Keratinocyte (primary cell): ENCODE measurements around the gene SESN2.

Experiments
- EZH2 ChIP-seq: IDR thresholded peaks from one replicate; pipeline ENCODE4 v1.6.1; 2012; ENCODE audit warnings: inconsistent platforms, mild to moderate bottlenecking, low read length, moderate library complexity
- TF ChIP-seq, protein P1 (sequence below), 3 experiments: IDR thresholded peaks in 1 of 3; conservative IDR thresholded peaks in 1 of 3; optimal IDR thresholded peaks in 1 of 3; 2 replicates in 2 of 3; 3 replicates in 1 of 3; pipeline versions ENCODE3 to v1.5.1; 2011; ENCODE audit warnings: low read length in 3 of 3, mild to moderate bottlenecking in 3 of 3, moderate library complexity in 2 of 3, control low read depth in 1 of 3, inconsistent platforms in 1 of 3; ENCODE audit not compliant: insufficient read depth in 2 of 3; ENCODE audit errors: extremely low read depth in 1 of 3

DNA sequence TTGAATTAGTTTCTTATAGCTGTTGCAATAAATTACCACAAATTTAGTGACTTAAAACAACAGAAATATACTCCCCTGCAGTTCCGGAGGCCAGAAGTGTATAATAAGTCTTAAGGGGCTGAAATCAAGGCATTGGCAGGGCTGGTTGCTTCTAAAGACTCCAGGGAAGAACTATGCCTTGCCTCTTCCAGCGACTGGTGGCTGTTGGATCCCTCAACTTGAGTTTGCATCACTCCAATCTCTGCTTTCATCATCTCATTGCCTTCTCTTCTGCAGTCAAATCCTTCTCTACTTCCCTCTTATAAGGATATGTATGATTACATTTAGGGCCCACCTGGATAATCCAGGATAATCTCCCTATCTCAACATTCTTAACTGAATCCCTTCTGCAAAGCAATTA, 50.4 kb downstream of the SESN2 start:
- no peak for TF ChIP-seq EZH2
- TF ChIP-seq, protein P1, sequence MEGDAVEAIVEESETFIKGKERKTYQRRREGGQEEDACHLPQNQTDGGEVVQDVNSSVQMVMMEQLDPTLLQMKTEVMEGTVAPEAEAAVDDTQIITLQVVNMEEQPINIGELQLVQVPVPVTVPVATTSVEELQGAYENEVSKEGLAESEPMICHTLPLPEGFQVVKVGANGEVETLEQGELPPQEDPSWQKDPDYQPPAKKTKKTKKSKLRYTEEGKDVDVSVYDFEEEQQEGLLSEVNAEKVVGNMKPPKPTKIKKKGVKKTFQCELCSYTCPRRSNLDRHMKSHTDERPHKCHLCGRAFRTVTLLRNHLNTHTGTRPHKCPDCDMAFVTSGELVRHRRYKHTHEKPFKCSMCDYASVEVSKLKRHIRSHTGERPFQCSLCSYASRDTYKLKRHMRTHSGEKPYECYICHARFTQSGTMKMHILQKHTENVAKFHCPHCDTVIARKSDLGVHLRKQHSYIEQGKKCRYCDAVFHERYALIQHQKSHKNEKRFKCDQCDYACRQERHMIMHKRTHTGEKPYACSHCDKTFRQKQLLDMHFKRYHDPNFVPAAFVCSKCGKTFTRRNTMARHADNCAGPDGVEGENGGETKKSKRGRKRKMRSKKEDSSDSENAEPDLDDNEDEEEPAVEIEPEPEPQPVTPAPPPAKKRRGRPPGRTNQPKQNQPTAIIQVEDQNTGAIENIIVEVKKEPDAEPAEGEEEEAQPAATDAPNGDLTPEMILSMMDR (optimal IDR thresholded peaks at IDR 0.05 in 1 of 3, IDR thresholded peaks at IDR 0.05 in 1 of 3, conservative IDR thresholded peaks at IDR 0.05 in 1 of 3; ENCODE audit: extremely low read depth in 1 of 3, insufficient read depth in 2 of 3, low read length in 3 of 3), result no peak
